ENCODE results near the gene ZNF583.
A peak's percentile ranks its signal among the peaks of the same experiment; 100 is the strongest.

ZNF583 gene

DNA sequence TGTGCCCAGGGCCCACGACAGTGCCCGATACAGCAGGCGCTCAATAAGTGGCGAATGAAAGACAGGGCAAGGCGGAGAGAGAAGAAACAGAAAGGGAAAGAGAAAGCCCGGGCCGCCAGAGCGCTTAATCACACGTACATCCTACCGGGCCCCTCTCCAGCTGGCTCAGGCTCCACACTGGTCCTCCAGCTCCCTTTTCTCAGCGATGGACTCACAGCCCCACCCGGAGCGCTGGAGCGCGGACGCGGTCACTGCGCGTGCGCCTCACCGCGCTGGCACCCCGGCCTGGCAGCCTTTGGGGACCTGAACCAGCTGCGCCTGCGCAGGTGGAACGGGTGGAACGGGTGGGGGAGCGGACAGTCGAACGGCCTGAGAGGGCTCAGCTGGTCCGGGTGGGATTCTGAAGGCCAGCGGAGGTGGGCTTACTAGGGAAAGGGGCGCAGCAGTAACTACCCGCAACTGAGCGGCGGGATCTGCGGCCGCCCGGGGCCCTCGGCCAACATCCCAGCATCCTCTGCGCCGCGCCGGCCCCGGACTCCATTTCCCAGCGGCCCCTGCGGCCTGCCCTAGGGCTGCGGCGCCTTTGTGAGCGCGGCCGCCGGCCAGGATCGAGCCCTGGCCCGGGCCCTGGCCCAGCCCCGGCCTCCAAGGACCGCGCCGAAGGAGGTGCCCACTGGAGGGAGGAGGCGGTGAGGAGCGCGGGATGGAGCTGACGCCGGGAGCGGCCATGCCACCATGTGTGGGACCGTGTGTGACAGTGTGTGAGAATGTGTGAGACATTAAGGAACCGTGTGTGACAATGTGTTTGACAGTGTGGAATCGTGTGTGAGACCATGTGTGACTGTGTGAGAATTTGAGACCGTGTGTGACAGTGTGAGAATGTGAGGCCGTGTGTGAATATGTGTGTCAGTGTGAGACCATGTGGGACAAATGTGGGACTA is at the start of gene ZNF583:
ZNF583 (plus strand) TSS at position 569 of the 941 bp plus-strand sequence. CDS start 2,783 bp downstream, outside the sequence.
- DNase-seq, result peak; percentile 83

DNA sequence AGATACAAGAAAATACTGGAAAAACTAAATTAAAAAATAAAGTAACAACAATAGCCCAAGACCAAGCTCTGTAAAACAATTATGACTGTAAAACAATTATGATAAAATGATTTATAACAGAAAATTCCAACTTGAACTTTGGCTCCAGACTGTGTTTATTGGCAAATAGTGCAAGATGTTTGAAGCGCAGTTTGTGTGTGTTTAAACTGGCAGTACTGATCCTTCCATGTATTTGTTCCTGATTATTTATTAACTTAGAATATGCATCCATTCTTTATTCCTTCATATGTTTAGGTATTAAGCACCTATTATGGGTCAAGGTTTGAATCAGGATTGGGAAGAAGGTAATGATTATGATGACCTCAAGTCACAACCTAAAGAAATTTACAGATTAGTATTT is 48.6 kb upstream of the ZNF583 start:
- DNase-seq, result no peak

DNA sequence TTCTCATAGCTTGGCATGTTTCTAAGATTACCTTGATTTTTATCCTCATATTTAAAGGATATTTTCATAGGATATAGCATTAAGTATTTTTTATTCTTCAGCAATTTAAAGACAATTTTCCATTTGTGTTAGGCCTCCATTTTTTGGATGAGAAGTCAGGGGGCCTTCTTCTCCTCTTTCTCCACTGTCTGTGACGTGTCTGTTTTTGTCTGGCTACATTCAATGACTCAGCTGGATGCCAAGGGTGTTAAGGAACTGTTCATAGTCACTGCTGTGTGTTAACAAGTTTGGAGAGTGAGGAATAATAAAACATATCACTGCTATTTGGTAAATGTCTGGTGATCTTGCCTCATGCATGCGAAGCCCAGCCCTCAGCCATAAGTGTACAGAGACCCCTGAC is 47.2 kb upstream of the ZNF583 start:
- DNase-seq, result no peak

DNA sequence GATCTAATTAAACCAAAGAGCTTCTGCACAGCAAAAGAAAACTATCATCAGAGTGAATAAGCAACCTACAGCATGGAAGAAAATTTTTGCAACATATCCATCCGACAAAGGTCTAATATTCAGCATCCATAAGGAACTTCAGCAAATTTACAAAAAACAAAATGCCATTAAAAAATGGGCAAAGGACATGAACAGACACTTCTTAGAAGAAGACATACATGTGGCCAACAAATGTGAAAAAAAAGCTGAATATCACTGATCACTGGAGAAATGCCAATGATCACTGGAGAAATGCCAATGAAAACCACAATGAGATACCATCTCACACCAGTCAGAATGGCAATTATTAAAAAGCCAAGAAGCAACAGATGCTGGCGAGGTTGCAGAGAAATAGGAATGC is 43.3 kb upstream of the ZNF583 start:
- DNase-seq, result no peak

DNA sequence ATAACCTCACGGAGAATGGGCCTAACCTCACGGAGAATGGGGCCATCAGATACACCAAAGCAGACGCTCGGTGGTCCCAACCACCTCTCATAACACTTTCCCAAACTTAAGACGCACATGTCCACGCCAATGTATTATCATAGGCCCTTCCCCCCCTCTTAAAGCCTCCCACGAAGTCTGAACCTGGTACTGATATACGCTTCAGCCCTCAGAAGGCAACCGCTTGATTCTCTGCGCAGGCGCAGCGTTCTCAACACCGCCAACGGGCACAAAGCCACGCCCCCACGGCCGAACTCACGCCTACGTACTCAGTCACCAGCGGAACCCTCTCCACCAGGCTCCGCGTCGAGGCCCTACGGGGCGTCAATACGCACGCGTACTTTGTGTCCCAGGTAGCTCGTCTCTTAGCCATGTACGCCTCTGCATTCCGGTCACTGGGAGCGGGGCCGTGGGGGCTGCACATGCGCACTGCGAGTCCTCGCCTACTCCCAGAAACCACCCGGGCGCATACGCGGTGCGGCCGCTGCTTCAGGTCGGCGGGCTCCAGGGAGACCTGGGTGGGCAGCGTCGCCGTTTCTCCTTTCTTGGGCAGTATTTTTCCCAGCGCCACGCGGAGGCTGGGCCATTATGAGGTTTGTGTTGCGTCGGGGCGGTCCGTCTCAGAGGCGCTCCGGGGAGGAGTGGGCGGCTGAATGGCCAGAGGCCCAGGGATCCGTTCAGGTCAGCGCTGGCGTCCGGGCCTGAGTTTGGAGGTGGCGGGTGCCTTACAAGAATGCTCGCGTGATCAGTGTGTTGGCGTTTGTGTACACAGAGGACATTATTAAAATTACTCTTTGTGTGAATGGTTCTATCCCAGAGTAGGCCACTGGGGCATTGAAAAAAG is 36.1 kb upstream of the ZNF583 start:
- peak; percentile 97 for DNase-seq

DNA sequence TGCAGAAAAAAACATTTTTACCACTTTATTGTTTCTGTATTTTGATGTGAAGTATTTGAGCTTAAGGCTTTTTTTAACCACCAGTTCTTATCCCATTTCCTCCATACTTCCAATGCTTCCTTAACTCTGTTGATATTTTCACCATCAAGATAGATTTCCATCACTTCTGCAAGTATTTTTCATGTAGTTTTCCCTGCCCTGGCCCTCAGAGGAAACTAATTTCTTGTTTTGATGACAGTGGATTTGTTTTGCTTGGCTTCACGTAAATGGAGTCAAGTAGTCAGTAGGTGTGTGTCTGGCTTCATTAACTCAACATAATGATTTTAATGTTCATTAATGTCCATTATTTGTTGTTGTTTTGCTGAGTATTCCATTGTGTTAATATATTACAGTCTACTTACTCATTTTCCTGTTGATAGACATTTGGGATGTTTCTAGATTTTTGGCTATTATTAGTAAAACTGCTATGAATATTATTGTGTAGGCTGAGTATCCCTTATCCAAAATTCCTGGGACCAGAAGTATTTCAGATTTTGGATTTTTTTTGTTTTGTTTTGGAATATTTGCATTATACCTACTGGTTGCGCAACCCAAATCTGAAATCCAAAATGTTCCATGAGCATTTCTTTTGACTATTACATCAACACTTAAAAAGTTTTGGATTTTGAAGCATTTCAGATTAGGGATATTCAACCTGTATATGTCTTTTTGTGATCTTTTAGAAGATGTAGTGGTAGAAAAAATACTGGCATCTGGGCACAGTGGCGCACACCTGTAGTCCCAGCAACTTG is 34.1 kb upstream of the ZNF583 start:
- DNase-seq, result no peak

DNA sequence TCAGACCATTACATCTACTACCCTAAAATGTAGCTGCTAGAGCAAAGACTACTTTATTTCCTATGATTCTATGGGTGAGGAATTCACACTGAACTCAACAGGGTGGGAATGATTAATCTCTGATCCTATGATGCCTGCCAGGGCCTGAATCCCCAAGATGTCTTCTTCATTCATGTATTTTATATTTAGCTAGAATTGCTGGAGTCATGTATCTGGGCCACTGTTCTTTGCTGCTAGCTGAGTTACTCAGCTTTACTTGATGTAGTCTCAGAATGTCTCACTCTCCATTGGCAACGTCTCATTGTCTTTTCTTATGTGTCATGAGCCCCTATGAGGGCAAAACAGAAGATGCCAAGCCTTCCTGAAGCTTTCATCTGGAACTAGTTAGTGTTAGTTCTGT is 31.9 kb upstream of the ZNF583 start:
- no peak for DNase-seq

DNA sequence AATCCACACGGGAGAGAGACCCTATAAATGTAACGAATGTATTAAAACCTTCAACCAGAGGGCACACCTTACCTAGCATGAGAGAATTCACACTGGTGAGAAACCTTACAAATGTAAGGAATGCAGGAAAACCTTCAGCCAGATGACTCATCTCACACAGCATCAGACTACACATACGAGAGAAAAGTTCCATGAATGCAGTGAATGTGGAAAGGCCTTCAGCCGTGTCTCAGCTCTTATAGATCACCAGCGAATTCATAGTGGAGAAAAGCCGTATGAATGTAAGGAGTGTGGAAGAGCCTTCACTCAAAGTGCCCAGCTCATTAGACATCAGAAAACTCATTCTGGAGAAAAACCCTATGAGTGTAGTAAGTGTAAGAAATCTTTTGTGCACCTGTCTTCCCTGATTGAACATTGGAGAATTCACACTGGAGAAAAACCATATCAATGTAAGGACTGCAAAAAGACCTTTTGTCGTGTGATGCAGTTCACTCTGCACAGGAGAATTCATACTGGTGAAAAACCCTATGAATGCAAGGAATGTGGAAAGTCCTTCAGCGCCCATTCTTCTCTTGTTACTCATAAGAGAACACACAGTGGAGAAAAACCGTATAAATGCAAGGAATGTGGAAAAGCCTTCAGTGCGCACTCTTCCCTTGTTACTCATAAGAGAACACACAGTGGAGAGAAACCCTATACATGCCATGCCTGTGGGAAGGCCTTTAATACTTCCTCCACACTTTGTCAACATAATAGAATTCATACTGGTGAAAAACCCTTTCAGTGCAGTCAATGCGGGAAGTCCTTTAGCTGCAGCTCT is 26.8 kb upstream of the ZNF583 start:
- DNase-seq, result no peak

DNA sequence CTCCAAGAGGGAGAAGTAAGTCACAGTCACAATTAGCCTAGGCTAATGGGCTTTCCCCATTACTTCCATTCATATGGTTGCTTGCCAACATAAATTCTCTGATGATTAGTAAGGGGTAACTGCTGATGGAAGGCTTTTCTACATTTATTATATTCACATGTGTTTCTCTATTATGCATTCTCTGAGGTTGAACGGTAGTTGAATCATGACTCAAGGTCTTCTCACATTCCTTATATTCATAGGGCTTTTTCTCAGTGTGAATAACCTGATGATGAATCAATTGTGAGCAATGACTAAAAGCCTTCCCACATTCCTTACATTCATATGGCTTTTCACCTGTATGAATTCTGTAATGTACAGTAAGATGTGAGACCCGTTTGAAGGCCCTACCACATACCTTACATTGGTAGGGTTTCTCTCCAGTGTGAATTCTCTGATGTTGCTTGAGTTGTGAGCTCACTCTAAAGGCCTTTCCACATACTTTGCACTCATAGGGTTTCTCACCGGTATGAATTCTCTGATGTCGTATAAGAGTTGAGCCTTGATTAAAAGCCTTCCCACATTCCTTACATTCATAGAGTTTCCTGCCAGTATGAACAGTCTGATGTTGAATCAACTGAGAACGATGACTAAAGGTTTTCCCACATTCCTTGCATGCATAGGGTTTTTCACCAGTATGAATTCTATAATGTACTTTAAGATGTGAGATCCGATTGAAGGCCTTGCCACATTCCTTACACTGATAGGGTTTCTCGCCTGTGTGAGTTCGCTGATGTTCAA is 20.1 kb upstream of the ZNF583 start:
- no peak for DNase-seq

DNA sequence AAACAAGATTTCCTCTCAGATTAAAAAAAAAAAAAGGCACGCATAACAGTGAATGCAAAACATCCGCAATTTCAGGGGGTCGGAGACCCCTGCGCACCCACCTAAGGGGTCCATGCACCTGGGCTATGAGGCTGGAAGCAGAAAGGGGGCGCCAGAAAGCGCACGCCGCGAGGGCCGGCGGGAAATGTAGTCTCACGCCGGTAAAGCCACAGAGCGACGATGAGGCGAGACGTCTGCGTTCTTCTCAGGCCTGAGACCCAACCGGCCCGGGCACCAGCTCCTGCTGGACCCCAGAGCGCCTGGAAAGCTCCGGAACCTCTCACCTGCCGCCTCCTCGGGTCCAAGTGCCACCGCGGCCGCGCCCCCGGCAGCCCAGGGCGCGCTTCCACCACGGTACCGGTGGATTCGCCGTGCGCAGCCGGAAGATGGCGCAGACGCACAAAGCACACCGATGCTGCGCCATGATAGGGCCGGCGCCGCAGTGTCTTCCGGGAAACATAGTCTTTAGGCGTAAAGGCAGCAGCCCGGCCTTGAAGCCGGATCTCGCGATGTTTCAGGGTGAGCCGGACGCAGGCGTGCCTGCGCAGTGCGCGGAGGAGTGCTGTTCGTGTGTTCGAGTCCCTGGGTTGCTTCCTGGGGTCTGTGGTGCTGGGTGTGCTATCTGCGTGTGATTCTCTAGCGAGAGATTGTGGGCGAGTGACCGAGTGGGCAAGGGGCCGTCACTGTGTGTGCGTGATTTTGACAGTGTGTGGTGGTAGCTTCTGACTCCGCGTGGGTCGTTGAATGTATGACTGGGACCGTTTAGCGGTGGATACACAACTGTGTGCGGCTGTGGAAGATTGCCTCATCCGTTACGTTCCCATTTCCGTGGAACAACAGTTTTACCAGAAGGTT is 10.8 kb upstream of the ZNF583 start, which contains the start of gene ZNF582:
ZNF582 (minus strand) TSS at position 416 of the 894 bp plus-strand sequence. CDS start 1,782 bp downstream, outside the sequence.
- DNase-seq, result peak; percentile 95

DNA sequence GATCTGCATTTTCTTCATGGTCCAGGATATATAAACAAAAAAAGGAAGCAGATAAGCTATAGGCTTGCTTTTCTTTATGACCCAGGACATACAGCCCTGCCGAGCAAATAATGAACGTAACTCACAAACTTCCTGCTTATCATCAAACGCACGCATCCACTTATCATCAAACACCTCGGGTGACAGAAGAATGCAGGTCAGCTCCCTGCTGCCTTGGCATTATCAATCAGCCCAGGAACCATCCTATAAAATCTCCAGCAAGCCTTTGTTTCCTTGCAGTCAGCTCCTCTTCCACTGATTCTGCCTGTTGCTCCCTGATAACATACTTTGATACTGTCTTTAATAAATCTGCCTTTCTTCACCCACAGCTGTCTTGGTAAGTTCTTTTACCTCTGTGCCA is 5.3 kb upstream of the ZNF583 start:
- DNase-seq, result no peak

DNA sequence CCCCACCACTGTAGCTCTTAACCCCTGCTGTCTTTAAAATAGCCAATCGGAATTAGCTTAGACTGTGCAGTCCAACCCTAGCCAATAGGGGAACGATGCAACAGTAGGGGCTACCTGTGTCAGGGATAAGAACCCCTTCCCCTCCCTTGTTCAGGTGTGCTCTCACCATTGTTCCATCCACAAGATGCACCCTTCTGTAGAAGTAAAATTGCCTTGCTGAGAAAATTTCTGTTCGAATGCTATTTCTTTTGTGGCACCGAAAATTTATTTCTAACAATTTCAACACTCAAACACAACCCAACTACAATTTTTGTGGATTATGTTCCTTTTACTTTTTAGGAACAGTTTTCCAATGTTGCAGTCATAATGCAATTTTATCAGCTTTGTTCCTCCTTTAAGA is 3.6 kb upstream of the ZNF583 start:
- no peak for DNase-seq

DNA sequence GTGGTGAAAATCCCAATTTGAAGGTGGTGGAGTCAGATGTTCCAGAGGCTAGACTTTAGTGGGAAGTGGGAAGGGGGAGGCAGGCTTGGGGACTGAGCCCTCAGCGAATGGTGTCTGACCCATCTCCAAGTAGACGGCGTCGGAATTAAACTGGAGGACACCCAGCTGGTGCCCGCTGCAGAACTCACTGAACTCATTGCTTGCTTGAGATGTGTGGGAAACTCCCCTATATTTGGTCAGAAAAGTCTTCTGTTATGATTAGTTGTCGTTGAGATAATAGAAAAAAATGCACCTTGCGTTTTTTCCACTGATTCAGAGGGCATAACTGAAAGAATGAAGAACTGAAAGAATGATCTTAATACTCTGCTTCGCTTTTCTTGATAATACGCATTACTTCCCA is 871 bp upstream of the ZNF583 start:
- no peak for DNase-seq

DNA sequence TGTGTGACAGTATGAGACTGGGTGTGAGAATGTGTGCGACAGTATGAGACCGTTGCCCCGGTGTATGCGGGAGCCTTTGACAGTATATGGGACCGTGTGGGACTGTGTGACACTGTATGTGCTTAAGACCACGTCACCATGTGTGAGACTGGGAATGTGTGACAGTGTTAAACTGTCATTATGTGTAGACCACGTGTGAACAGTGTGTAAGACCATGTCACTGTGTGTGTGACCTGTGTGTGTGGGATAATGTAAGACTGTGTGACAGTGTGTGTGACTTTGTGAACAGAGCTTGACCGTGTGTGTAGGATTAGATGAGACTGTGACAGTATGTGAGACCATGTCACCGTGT is 549 bp downstream of the ZNF583 start:
- no peak for DNase-seq

DNA sequence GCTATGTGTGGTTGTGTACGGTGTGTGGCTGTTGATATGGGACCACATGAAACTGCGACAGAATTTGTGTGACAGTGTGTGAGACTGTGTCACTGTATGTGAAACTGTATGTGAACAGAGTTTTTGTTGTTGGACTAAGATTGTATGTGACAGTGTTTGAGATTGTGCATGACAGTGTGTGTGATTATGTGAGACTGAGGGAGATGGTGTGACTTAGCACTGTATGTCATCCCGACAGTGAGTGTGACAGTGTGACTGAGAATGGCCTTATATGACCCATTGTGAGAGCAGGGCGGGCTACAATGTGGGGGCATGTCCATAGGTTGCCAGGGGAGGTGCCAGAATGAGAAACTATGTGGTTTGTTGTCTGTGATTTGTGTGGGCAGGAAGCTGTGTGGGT is 930 bp downstream of the ZNF583 start:
- DNase-seq, result no peak

DNA sequence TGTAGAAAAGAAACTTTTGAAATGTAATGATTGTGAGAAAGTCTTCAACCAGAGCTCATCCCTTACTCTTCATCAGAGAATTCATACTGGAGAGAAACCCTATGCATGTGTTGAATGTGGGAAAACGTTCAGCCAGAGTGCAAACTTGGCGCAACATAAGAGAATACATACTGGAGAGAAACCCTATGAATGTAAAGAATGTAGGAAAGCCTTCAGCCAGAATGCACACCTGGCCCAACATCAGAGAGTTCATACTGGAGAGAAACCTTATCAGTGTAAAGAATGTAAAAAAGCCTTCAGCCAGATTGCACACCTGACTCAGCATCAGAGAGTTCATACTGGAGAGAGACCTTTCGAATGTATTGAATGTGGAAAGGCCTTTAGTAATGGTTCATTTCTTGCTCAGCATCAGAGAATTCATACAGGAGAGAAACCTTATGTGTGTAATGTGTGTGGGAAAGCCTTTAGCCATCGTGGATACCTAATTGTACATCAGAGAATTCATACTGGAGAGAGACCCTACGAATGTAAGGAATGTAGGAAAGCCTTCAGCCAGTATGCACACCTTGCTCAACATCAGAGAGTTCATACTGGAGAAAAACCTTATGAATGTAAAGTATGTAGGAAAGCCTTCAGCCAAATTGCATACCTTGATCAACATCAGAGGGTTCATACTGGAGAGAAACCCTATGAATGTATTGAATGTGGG is 19.3 kb downstream of the ZNF583 start:
- DNase-seq, result no peak

DNA sequence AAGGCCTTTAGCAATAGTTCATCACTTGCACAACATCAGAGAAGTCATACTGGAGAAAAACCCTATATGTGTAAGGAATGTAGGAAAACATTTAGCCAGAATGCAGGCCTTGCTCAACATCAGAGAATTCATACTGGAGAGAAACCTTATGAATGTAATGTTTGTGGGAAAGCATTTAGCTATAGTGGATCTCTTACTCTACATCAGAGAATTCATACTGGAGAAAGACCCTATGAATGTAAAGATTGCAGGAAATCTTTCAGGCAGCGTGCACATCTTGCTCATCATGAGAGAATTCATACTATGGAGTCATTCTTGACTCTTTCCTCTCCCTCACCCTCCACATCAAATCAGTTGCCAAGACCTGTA is 19.8 kb downstream of the ZNF583 start:
- no peak for DNase-seq

DNA sequence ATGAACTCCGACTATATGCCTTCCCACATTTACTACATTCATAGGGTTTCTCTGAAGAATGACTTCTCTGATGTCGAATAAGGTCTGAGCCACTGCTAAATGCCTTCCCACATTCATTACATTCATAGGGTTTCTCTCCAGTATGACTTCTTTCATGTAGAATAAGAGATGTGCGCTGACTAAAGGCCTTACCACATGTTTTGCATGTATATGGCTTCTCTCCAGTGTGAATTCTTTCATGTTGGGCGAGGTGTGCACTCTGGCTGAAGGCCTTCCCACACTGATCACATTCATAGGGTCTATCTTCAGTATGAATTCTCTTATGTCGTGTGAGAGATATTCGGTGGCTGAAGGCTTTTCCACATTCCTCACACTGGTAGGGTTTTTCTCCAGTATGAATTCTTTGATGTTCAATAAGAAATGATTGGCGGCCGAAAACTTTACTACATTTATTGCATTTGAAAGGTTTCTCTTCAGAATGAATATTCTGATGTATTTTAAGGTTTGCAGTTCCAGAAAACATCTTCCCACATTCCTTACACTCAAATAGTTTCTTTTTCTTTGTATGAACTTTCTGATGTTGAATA is 37.2 kb downstream of the ZNF583 start:
- no peak for DNase-seq

DNA sequence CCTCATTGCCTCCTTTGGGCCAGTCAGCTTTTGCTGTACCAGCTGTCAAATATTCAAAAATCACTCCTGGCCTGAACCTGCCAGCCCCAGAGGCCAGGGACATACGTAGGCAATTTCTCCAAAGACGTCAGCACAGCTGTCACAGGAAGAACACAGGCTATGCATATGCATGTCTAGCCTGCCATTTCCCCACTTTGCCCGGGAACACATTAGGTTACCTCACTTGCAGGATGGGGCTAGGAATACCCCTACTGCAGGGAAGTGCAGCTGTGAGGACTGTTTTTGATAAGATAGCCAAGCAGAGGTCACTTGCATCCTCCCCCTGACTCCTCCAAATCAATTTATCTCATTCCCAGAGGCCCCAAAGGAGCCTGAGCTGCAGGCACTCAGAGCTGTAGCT is 70.2 kb downstream of the ZNF583 start:
- DNase-seq, result no peak
